GM23338 (cell line): ENCODE results near the gene CGNL1. TPM values are rescaled to one million over a fixed set of nuclear protein-coding genes. Genes with fewer than 3 reads are reported as not detected.
A peak's percentile ranks its signal among the peaks of the same experiment; 100 is the strongest.

ENCODE experiments used
- ATAC-seq: fragments of 200-7000 bp; cut with Tn5 transposase; 3 replicates; pipeline ENCODE4 v1.9.1; 2020
- DNase-seq: peaks from one replicate; pipeline ENCODE4 v3.0.0-alpha.2; 2015; ENCODE audit warnings: low spot score
- H2AFZ ChIP-seq: fragments of 200-600 bp; sonication (generic); 2 replicates; pipeline ENCODE4 v1.8.0; 2016; ENCODE audit warnings: antibody characterized with exemption, mild to moderate bottlenecking, moderate library complexity
- H3F3A ChIP-seq: fragments of 200-600 bp; sonication (generic); replicated peaks from 2 replicates; pipeline ENCODE4 v1.8.0; 2017; ENCODE audit warnings: antibody characterized with exemption, mixed run types, low read depth
- H3K27ac ChIP-seq: fragments of 200-600 bp; sonication (generic); 2 replicates; pipeline ENCODE4 v1.6.1; 2016; ENCODE audit warnings: low read depth
- H3K27me3 ChIP-seq: fragments of 200-600 bp; sonication (generic); 2 replicates; pipeline ENCODE4 v1.8.0; 2016; ENCODE audit warnings: mild to moderate bottlenecking, mixed run types, moderate library complexity; ENCODE audit not compliant: insufficient read depth
- H3K36me3 ChIP-seq: fragments of 200-600 bp; sonication (generic); 2 replicates; pipeline ENCODE4 v1.8.0; 2016; ENCODE audit warnings: mild to moderate bottlenecking; ENCODE audit not compliant: insufficient read depth
- H3K4me1 ChIP-seq: fragments of 200-600 bp; sonication (generic); 2 replicates; pipeline ENCODE4 v1.8.0; 2016; ENCODE audit warnings: mild to moderate bottlenecking, moderate library complexity; ENCODE audit not compliant: insufficient read depth
- H3K4me2 ChIP-seq: fragments of 200-600 bp; sonication (generic); 2 replicates; pipeline ENCODE4 v1.7.1; 2017; ENCODE audit warnings: mixed run types
- H3K4me3 ChIP-seq: fragments of 200-600 bp; sonication (generic); 2 replicates; pipeline ENCODE4 v1.6.1; 2016; ENCODE audit warnings: mixed run types
- H3K79me2 ChIP-seq: fragments of 200-600 bp; sonication (generic); replicated peaks from 2 replicates; pipeline ENCODE4 v1.8.0; 2017; ENCODE audit warnings: mild to moderate bottlenecking; ENCODE audit not compliant: insufficient read depth
- H3K9me2 ChIP-seq: fragments of 200-600 bp; sonication (generic); 2 replicates; pipeline ENCODE4 v1.8.0; 2017; ENCODE audit not compliant: insufficient read depth
- H4K20me1 ChIP-seq: fragments of 200-600 bp; sonication (generic); replicated peaks from 2 replicates; pipeline ENCODE4 v1.8.0; 2017; ENCODE audit warnings: mild to moderate bottlenecking; ENCODE audit not compliant: insufficient read depth
- H3K27ac Mint-ChIP-seq: 2 replicates; pipeline ENCODE4 v1.8.0; 2020; ENCODE audit warnings: inconsistent platforms, mild to moderate bottlenecking, moderate library complexity, mixed read lengths
- H3K27me3 Mint-ChIP-seq: 3 replicates; pipeline ENCODE4 v1.8.0; 2022; ENCODE audit warnings: low read depth, mild to moderate bottlenecking, moderate library complexity, mixed read lengths, inconsistent platforms; ENCODE audit not compliant: insufficient read depth, poor library complexity
- H3K36me3 Mint-ChIP-seq: 3 replicates; pipeline ENCODE4 v1.8.0; 2021; ENCODE audit warnings: low read depth, mild to moderate bottlenecking, inconsistent platforms, moderate library complexity, mixed read lengths
- H3K4me1 Mint-ChIP-seq: 3 replicates; pipeline ENCODE4 v1.8.0; 2020; ENCODE audit warnings: mild to moderate bottlenecking, inconsistent platforms, mixed read lengths
- H3K4me3 Mint-ChIP-seq: 3 replicates; pipeline ENCODE4 v1.8.0; 2021; ENCODE audit warnings: moderate library complexity, mild to moderate bottlenecking, inconsistent platforms, mixed read lengths
- H3K9me3 Mint-ChIP-seq: 3 replicates; pipeline ENCODE4 v1.8.0; 2020; ENCODE audit warnings: moderate library complexity, mild to moderate bottlenecking, inconsistent platforms, mixed read lengths
- CREB1 ChIP-seq: fragments of 250-450 bp; sonication (Bioruptor Pico); IDR thresholded peaks from 2 replicates; pipeline ENCODE4 v1.5.0; 2020; ENCODE audit warnings: low read depth, mild to moderate bottlenecking, moderate library complexity
- CTCF ChIP-seq, 2 experiments: fragments of 200-600 bp in 1 of 2; sonication (generic) in 1 of 2; conservative IDR thresholded peaks; 2 replicates each; pipeline versions ENCODE4 v1.5.1 to v1.6.1; 2016 to 2017; ENCODE audit warnings: antibody characterized with exemption in 2 of 2, low read depth in 2 of 2, mild to moderate bottlenecking in 2 of 2, moderate library complexity in 1 of 2
- ETS1 ChIP-seq: IDR thresholded peaks from 2 replicates; pipeline ENCODE4 v1.6.1; 2016; ENCODE audit warnings: antibody characterized with exemption
- EZH2 ChIP-seq: fragments of 200-600 bp; sonication (generic); IDR thresholded peaks from one replicate; pipeline ENCODE4 v1.8.0; 2017; ENCODE audit warnings: antibody characterized with exemption, mild to moderate bottlenecking, low read depth; ENCODE audit not compliant: unreplicated experiment
- EZH2phosphoT487 ChIP-seq: fragments of 200-600 bp; sonication (generic); IDR thresholded peaks from one replicate; pipeline ENCODE4 v1.8.1; 2018; ENCODE audit warnings: antibody characterized with exemption; ENCODE audit not compliant: unreplicated experiment
- JUNB ChIP-seq: IDR thresholded peaks from one replicate; pipeline ENCODE4 v1.6.1; 2016; ENCODE audit warnings: antibody characterized with exemption; ENCODE audit not compliant: unreplicated experiment
- NANOG ChIP-seq: IDR thresholded peaks from 2 replicates; pipeline ENCODE4 v1.6.1; 2016; ENCODE audit warnings: antibody characterized with exemption, borderline replicate concordance
- POLR2AphosphoS5 ChIP-seq: IDR thresholded peaks from 2 replicates; pipeline ENCODE4 v1.6.1; 2016; ENCODE audit warnings: antibody characterized with exemption, low read depth
- REST ChIP-seq: IDR thresholded peaks from one replicate; pipeline ENCODE4 v1.6.1; 2018; ENCODE audit warnings: antibody characterized with exemption; ENCODE audit not compliant: unreplicated experiment
- STAT1 ChIP-seq: IDR thresholded peaks from one replicate; pipeline ENCODE4 v1.6.1; 2016; ENCODE audit warnings: antibody characterized with exemption; ENCODE audit not compliant: unreplicated experiment
- ZNF114 ChIP-seq: fragments of 250-450 bp; sonication (Bioruptor Pico); IDR thresholded peaks from 2 replicates; pipeline ENCODE4 v1.5.0; 2020; ENCODE audit warnings: mild to moderate bottlenecking, moderate library complexity
- ZNF331 ChIP-seq: fragments of 250-450 bp; sonication (Bioruptor Pico); IDR thresholded peaks from 2 replicates; pipeline ENCODE4 v1.5.0; 2020; ENCODE audit warnings: low read depth, mild to moderate bottlenecking, moderate library complexity
- polyA plus RNA-seq: library from polyadenylated mRNA; unstranded; fragments of >200 nt; fragmentation: Nextera tagmentation; extraction: Ambion mirVana; gene quantifications from 2 replicates; pipeline ENCODE4 v1.2.1, GENCODE V29; 2016
- total RNA-seq: library from RNA; depleted of rRNA; stranded (reverse); fragments of >200 nt; shearing (Covaris generic); gene quantifications from 2 replicates; pipeline ENCODE4 v1.2.3, GENCODE V29; 2014

Gene CGNL1
- total and polyA plus RNA-seq, 2 experiments from 2014 or later: 20.0 to 57.8 TPM

- DNase-seq (peak; percentile 32), ATAC-seq (peak; percentile 45; the same call in 2 of the 3 replicates)
- Histone ChIP-seq H3K36me3 (no peaks in the 10 kb centered on the region), H2AFZ (peak overlapping the region; percentile 47), H4K20me1 (no peaks in the 10 kb centered on the region), H3K9me2 (0 out of 2 replicates have a peak, but pooled peaks cover 4% of the 10 kb centered on the region), H3K27me3 (no peaks in the 10 kb centered on the region), H3F3A (no peaks in the 10 kb centered on the region), H3K79me2 (no peaks in the 10 kb centered on the region), H3K4me2 (no peak overlapping the region), H3K4me1 (no peaks in the 10 kb centered on the region), H3K4me3 (no peak overlapping the region), H3K27ac (no peak overlapping the region)
- no peaks in the 10 kb centered on the region for H3K36me3 Mint-ChIP-seq
- H3K9me3 Mint-ChIP-seq: peaks cover 7% of the 10 kb centered on the region; the same call in 1 of the 3 replicates
- H3K27me3 Mint-ChIP-seq: peaks cover 3% of the 10 kb centered on the region
- H3K4me3 Mint-ChIP-seq: no peak overlapping the region
- H3K27ac Mint-ChIP-seq: no peak overlapping the region
- H3K4me1 Mint-ChIP-seq: no peaks in the 10 kb centered on the region
- no peak for TF ChIP-seq CREB1 (CRISPR knock-in tag)
- no peak for TF ChIP-seq STAT1
- TF ChIP-seq CTCF (conservative IDR thresholded peaks at IDR 0.05; ENCODE audit: low read depth in 2 of 2): peak; percentile 36 to 51; a peak in 3 of 4 replicates
Measured at GRCh38 chr15:57580866-57581265, 204.6 kb downstream of the CGNL1 start.

GRCh38 chr15:57582090-57582489 lies 205.8 kb downstream of the CGNL1 start:
- Histone ChIP-seq H3F3A (no peaks in the 10 kb centered on the region), H3K4me3 (no peak overlapping the region), H3K9me2 (0 out of 2 replicates have a peak, but pooled peaks cover 4% of the 10 kb centered on the region), H2AFZ (no peak overlapping the region), H3K36me3 (no peaks in the 10 kb centered on the region), H4K20me1 (no peaks in the 10 kb centered on the region), H3K4me1 (no peaks in the 10 kb centered on the region), H3K79me2 (no peaks in the 10 kb centered on the region), H3K27ac (no peak overlapping the region), H3K27me3 (no peaks in the 10 kb centered on the region), H3K4me2 (no peak overlapping the region)
- Mint-ChIP-seq H3K27ac (no peak overlapping the region), H3K27me3 (peaks cover 3% of the 10 kb centered on the region), H3K36me3 (no peaks in the 10 kb centered on the region), H3K4me1 (no peaks in the 10 kb centered on the region), H3K4me3 (no peak overlapping the region), H3K9me3 (peaks cover 7% of the 10 kb centered on the region; the same call in 1 of the 3 replicates)
- ATAC-seq (no peak), DNase-seq (no peak)
- TF ChIP-seq CTCF (conservative IDR thresholded peaks at IDR 0.05; ENCODE audit: low read depth in 2 of 2): no peak
- no peak for TF ChIP-seq EZH2phosphoT487
- no peak for TF ChIP-seq ZNF114 (CRISPR knock-in tag)
- no peak for TF ChIP-seq ETS1
- TF ChIP-seq ZNF331: no peak
- TF ChIP-seq JUNB: no peak
- TF ChIP-seq POLR2AphosphoS5: no peak
- no peak for TF ChIP-seq EZH2
- no peak for TF ChIP-seq STAT1
- TF ChIP-seq REST: no peak
- TF ChIP-seq CREB1 (CRISPR knock-in tag): no peak
- no peak for TF ChIP-seq NANOG
